Measurements from ENCODE around the gene TMEM108.

- TF ChIP-seq CTCF (IDR thresholded peaks at IDR 0.05; ENCODE audit: low read depth, low read length) (no peak), POLR2A (IDR thresholded peaks at IDR 0.05; ENCODE audit: extremely low read depth, insufficient read length) (no peak), MAX (IDR thresholded peaks at IDR 0.05; ENCODE audit: low read depth, low read length) (no peak)
Measured at GRCh38 chr3:133230195-133230594, 192.0 kb downstream of the TMEM108 start.

Data from NB4 (cell line).